ENCODE data around the gene REC8. TPM values are rescaled to one million over a fixed set of nuclear protein-coding genes. Genes with fewer than 3 reads are reported as not detected.

REC8 gene
- total RNA-seq, 1 donor from 2014 or later, result 18.4 TPM

DNA sequence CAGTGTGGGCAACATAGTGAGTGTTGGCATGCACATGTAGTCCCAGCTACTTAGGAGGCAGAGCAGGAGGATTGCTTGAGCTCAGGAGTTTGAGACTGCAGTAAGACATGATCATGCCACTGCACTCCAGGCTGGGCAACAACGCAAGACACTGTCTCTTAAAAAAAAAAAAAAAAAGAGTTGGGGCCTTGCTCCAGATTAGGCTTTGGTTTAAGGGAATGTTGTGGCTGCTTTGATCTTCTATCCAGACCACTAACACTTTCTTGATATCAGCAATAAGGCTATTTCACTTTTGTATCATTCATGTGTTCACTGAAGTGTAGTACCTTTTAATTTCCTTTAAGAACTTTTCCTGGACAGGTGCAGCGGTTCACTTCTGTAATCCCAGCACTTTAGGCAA, 44.2 kb upstream of the REC8 start:
- Histone ChIP-seq H3K4me1 (peaks cover 5% of the 10 kb centered on the region), H3K27me3 (ENCODE audit: low read depth) (no peaks in the 10 kb centered on the region), H3K4me3 (no peak overlapping the region), H3K27ac (no peak overlapping the region), H3K36me3 (peaks cover 21% of the 10 kb centered on the region), H3K9me3 (no peaks in the 10 kb centered on the region)
- no peak for TF ChIP-seq CTCF (IDR thresholded peaks at IDR 0.05)
- DNase-seq, result no peak
- no peak for ATAC-seq
- intact Hi-C loops (cut with DNase I), result no loop called here

DNA sequence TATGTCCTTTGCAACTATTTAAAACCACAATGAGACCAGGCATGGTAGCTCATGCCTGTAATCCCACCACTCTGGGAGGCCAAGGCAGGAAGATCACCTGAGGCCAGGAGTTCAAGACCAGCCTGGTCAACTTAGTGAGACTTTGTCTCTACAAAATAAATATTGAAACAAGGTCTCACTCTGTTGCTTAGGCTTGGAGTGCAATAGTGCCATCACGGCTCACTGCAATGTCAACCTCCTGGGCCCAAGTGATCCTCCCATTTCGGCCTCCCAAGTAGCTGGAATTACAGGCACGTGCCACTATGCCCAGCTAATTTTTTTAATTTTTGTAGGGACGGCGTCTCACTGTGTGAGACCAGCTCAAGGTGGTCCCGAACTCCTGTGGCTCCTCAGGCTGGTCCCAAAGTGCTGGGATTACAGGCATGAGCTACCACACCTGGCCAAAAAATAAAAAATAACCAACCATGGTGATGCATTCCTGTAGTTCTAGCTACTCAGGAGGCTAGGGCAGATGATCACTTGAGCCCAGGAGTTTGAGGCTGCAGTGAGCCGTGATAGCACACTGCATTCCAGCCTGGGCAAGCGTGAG, 42.4 kb upstream of the REC8 start:
- no peaks in the 10 kb centered on the region for H3K9me3 ChIP-seq
- H3K4me1 ChIP-seq, result peaks cover 5% of the 10 kb centered on the region
- peaks cover 3% of the 10 kb centered on the region for H3K36me3 ChIP-seq
- no peak for TF ChIP-seq CTCF (IDR thresholded peaks at IDR 0.05)
- H3K27me3 ChIP-seq (ENCODE audit: low read depth), result no peaks in the 10 kb centered on the region
- no peak for DNase-seq
- H3K4me3 ChIP-seq, result no peak overlapping the region
- intact Hi-C loops (cut with DNase I), result no loop called here
- H3K27ac ChIP-seq, result no peak overlapping the region
- no peak for ATAC-seq

DNA sequence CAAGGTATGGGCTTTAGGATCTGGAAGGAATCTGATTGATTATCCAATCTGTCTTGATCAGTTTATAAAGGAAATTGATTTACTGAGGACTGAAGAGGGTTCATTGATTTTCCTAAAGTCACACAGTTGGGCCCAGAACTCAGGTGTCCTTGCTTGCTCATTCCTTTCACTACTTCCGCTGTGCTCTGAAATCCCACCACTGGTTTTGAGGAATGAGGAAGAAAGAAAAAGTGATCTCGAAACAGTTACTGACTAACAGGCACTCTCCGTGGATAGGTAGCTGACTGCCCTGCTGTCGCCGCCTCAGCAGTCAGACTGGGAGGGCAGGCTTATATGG, 41.5 kb upstream of the REC8 start, which contains the start of gene FITM1:
TSS of gene FITM1 (plus strand) at position 280 of the 337 bp plus-strand sequence. CDS start 905 bp downstream, outside the sequence.
- no peak for TF ChIP-seq CTCF (IDR thresholded peaks at IDR 0.05)
- no peak within 1 kb of the TSS for H3K4me3 ChIP-seq
- H3K4me1 ChIP-seq, result peaks cover 8% of the 10 kb centered on the region
- H3K9me3 ChIP-seq, result no peaks in the 10 kb centered on the region
- no peaks in the 10 kb centered on the region for H3K27me3 ChIP-seq (ENCODE audit: low read depth)
- no peaks in the 10 kb centered on the region for H3K36me3 ChIP-seq
- H3K27ac ChIP-seq, result peak within 1 kb of the TSS; percentile 72
- ATAC-seq, result no peak
- intact Hi-C loops (cut with DNase I), result no loop called here
- DNase-seq, result no peak

DNA sequence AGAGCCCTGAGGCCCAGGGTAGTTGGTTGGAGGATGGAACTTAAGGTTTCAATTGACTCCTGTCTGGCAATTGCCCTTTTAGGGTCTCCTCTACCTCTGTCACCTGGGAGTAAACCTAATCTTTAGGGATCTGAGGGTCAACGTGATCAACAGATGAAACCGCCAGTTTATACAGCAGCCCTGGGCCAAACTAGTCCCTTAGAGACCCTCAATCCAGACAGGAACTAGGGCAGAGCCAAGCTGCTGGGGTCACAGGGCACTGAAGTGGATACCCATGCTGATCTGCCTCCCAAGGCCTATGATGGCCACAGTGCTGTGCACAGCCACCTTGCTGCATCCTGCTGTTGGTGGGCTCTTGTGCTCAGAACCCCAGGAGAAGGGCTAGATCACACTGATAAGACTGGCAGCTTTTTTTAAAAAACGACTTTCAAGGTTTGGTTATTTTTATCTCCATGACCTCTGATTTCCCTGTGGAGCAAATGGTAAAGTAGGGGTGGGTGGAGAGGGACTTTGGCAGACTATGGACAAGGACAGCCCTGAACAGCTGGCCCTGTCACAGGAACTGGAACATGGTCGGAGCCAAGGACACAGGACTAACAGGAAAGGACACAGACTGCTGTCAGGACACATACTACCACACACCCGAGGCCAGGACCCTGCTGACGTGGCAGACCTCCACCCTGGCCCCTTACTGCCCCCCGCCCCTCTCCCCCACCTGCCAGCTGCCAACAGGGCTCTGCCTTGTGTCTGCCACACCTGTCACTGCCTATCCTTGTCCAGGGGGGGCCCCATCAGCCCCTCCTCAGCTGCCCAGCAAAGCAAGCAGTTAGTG, 40.9 kb upstream of the REC8 start:
- Histone ChIP-seq H3K9me3 (no peaks in the 10 kb centered on the region), H3K36me3 (no peaks in the 10 kb centered on the region), H3K27ac (peak overlapping the region; percentile 72), H3K4me1 (peaks cover 11% of the 10 kb centered on the region), H3K4me3 (no peak overlapping the region), H3K27me3 (ENCODE audit: low read depth) (no peaks in the 10 kb centered on the region)
- ATAC-seq (no peak), DNase-seq (no peak)
- intact Hi-C loops (cut with DNase I), result no loop called here
- TF ChIP-seq CTCF (IDR thresholded peaks at IDR 0.05), result no peak

DNA sequence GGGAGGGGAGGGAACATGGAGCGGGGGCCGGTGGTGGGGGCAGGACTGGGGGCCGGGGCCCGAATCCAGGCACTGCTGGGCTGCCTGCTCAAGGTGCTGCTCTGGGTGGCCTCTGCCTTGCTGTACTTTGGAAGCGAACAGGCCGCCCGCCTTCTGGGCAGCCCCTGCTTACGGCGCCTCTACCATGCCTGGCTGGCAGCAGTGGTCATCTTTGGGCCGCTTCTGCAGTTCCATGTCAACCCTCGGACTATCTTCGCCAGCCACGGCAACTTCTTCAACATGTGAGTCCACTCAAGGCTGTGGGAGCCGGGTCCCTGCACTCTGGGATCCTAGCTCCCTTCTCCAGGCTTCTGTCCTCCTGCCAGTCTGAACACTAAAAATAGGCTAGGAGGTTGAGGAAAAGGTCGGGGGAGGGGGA, 40.3 kb upstream of the REC8 start:
- peaks cover 11% of the 10 kb centered on the region for H3K4me1 ChIP-seq
- H3K4me3 ChIP-seq, result no peak overlapping the region
- H3K27ac ChIP-seq, result peak overlapping the region; percentile 72
- no peak for DNase-seq
- no peaks in the 10 kb centered on the region for H3K36me3 ChIP-seq
- intact Hi-C loops (cut with DNase I), result no loop called here
- H3K9me3 ChIP-seq, result no peaks in the 10 kb centered on the region
- ATAC-seq, result no peak
- H3K27me3 ChIP-seq (ENCODE audit: low read depth), result no peaks in the 10 kb centered on the region
- TF ChIP-seq CTCF (IDR thresholded peaks at IDR 0.05), result no peak
